ENCODE data around the gene CCDC28B. TPM values are rescaled to one million over a fixed set of nuclear protein-coding genes. Genes with fewer than 3 reads are reported as not detected.

CCDC28B gene
- total RNA-seq, 2 experiments from 2014 or later: 28.3 to 53.4 TPM

- no peak overlapping the region for H3K27ac ChIP-seq (ENCODE audit: low read depth, low read length, poor library complexity, severe bottlenecking)
- DNase-seq (ENCODE audit: low spot score): no peak
- H2AFZ ChIP-seq (ENCODE audit: low read length): no peak overlapping the region
- no peaks in the 10 kb centered on the region for H3K9me2 ChIP-seq (ENCODE audit: insufficient read depth, low read length)
- ChIA-PET CTCF (ENCODE audit: unreplicated experiment) (interaction anchor here (0.7 to 2.1 kb wide), 5 partner anchors 11 to 105 kb away, joined by 3 to 10 read pairs (median 8); partner anchors contain the start of gene IQCC), POLR2A (interaction anchor here (0.5 to 1.8 kb wide), 6 partner anchors 11 to 106 kb away, joined by 3 to 10 read pairs (median 5); partner anchors contain the start of gene IQCC)
- no peak overlapping the region for H3K4me3 ChIP-seq (ENCODE audit: low read depth, low read length, poor library complexity, severe bottlenecking)
- no peaks in the 10 kb centered on the region for H4K20me1 ChIP-seq (ENCODE audit: insufficient read depth, low read length)
- no TSS peak for BruUV-seq (replicated peaks)
- no peaks in the 10 kb centered on the region; the same call in 1 of the 2 replicates for H3K36me3 ChIP-seq (ENCODE audit: insufficient read depth, low read length)
- H3K79me2 ChIP-seq (ENCODE audit: insufficient read depth, low read depth, low read length): no peaks in the 10 kb centered on the region
- peaks cover 18% of the 10 kb centered on the region for H3K4me1 ChIP-seq (ENCODE audit: insufficient read depth, low read length, poor library complexity, severe bottlenecking)
- TF ChIP-seq EZH2phosphoT487 (IDR thresholded peaks at IDR 0.05; ENCODE audit: borderline replicate concordance, low read depth, low read length): no peak
- H3K9me3 ChIP-seq (ENCODE audit: low read length): no peaks in the 10 kb centered on the region
- no peak overlapping the region for H3K4me2 ChIP-seq (ENCODE audit: low read length)
- intact Hi-C loops (cut with micrococcal nuclease; ENCODE audit: unreplicated experiment): no loop called here
Observed at GRCh38 chr1:32216566-32216965, 16.2 kb downstream of the CCDC28B start.

GRCh38 chr1:32219022-32219421, 18.6 kb downstream of the CCDC28B start:
- DNase-seq (ENCODE audit: low spot score): no peak
- no peaks in the 10 kb centered on the region for H4K20me1 ChIP-seq (ENCODE audit: insufficient read depth, low read length)
- no peaks in the 10 kb centered on the region for H3K9me3 ChIP-seq (ENCODE audit: low read length)
- no peak overlapping the region for H3K4me3 ChIP-seq (ENCODE audit: low read depth, low read length, poor library complexity, severe bottlenecking)
- H3K4me1 ChIP-seq (ENCODE audit: insufficient read depth, low read length, poor library complexity, severe bottlenecking): peaks cover 32% of the 10 kb centered on the region
- H3K27ac ChIP-seq (ENCODE audit: low read depth, low read length, poor library complexity, severe bottlenecking): no peak overlapping the region
- H2AFZ ChIP-seq (ENCODE audit: low read length): no peak overlapping the region
- no peak overlapping the region for H3K4me2 ChIP-seq (ENCODE audit: low read length)
- TF ChIP-seq, protein P1, sequence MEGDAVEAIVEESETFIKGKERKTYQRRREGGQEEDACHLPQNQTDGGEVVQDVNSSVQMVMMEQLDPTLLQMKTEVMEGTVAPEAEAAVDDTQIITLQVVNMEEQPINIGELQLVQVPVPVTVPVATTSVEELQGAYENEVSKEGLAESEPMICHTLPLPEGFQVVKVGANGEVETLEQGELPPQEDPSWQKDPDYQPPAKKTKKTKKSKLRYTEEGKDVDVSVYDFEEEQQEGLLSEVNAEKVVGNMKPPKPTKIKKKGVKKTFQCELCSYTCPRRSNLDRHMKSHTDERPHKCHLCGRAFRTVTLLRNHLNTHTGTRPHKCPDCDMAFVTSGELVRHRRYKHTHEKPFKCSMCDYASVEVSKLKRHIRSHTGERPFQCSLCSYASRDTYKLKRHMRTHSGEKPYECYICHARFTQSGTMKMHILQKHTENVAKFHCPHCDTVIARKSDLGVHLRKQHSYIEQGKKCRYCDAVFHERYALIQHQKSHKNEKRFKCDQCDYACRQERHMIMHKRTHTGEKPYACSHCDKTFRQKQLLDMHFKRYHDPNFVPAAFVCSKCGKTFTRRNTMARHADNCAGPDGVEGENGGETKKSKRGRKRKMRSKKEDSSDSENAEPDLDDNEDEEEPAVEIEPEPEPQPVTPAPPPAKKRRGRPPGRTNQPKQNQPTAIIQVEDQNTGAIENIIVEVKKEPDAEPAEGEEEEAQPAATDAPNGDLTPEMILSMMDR (conservative IDR thresholded peaks at IDR 0.05; ENCODE audit: low read length): no peak
- TF ChIP-seq EZH2phosphoT487 (IDR thresholded peaks at IDR 0.05; ENCODE audit: borderline replicate concordance, low read depth, low read length): no peak
- no TSS peak for BruUV-seq (replicated peaks)
- intact Hi-C loops (cut with micrococcal nuclease; ENCODE audit: unreplicated experiment): no loop called here
- ChIA-PET POLR2A (interaction anchor here (1.0 to 1.1 kb wide), 2 partner anchors 32 to 97 kb away, joined by 3 read pairs; partner anchors contain the start of gene LCK), CTCF (ENCODE audit: unreplicated experiment) (interaction anchor here (0.8 kb wide), 1 partner anchor 30 kb away, joined by 4 read pairs; no protein-coding TSS in a partner anchor)
- peaks cover 6% of the 10 kb centered on the region for H3K36me3 ChIP-seq (ENCODE audit: insufficient read depth, low read length)
- peaks cover 18% of the 10 kb centered on the region for H3K79me2 ChIP-seq (ENCODE audit: insufficient read depth, low read depth, low read length)
- H3K9me2 ChIP-seq (ENCODE audit: insufficient read depth, low read length): no peaks in the 10 kb centered on the region

GRCh38 chr1:32220746-32221580, 20.6 kb downstream of the CCDC28B start:
- H3K4me1 ChIP-seq (ENCODE audit: insufficient read depth, low read length, poor library complexity, severe bottlenecking): peaks cover 33% of the 10 kb centered on the region
- H2AFZ ChIP-seq (ENCODE audit: low read length): no peak overlapping the region; the same call in 1 of the 2 replicates
- no peaks in the 10 kb centered on the region for H4K20me1 ChIP-seq (ENCODE audit: insufficient read depth, low read length)
- no peaks in the 10 kb centered on the region for H3K9me3 ChIP-seq (ENCODE audit: low read length)
- POLR2A ChIA-PET: interaction anchor here (0.6 to 0.9 kb wide), 5 partner anchors 11 to 1238 kb away, joined by 3 to 8 read pairs (median 3); partner anchors contain the start of gene HDAC1
- no peak for TF ChIP-seq EZH2phosphoT487 (IDR thresholded peaks at IDR 0.05; ENCODE audit: borderline replicate concordance, low read depth, low read length)
- TF ChIP-seq, protein P1 (conservative IDR thresholded peaks at IDR 0.05; ENCODE audit: low read length): no peak
- CTCF ChIA-PET (ENCODE audit: unreplicated experiment): interaction anchor here (1.4 kb wide), 1 partner anchor 34 kb away, joined by 3 read pairs; no protein-coding TSS in a partner anchor
- peaks cover 23% of the 10 kb centered on the region for H3K79me2 ChIP-seq (ENCODE audit: insufficient read depth, low read depth, low read length)
- no TSS peak for BruUV-seq (replicated peaks)
- peaks cover 25% of the 10 kb centered on the region for H3K36me3 ChIP-seq (ENCODE audit: insufficient read depth, low read length)
- intact Hi-C loops (cut with micrococcal nuclease; ENCODE audit: unreplicated experiment): no loop called here
- no peaks in the 10 kb centered on the region for H3K9me2 ChIP-seq (ENCODE audit: insufficient read depth, low read length)
- DNase-seq (ENCODE audit: low spot score): peak; percentile 68
- H3K4me3 ChIP-seq (ENCODE audit: low read depth, low read length, poor library complexity, severe bottlenecking): peak overlapping the region; percentile 96
- H3K27ac ChIP-seq (ENCODE audit: low read depth, low read length, poor library complexity, severe bottlenecking): peak overlapping the region; percentile 37
- peak overlapping the region; percentile 99 for H3K4me2 ChIP-seq (ENCODE audit: low read length)
